COLO668 (cell line): Measurements from ENCODE around the gene FAM24B.

Experiments
- DNase-seq: peaks from one replicate; lab custom pipeline; 2025; ENCODE audit not compliant: unreplicated experiment; lab: John Stamatoyannopoulos, UW

The FAM24B gene

GRCh38 chr10:122828716-122829255 lies 50.6 kb downstream of the FAM24B start:
- DNase-seq, result no peak

- no peak for DNase-seq
These were observed 52.1 kb downstream of the FAM24B start for GRCh38 chr10:122827302-122827701.

GRCh38 chr10:122822973-122823690 lies 56.2 kb downstream of the FAM24B start:
- DNase-seq, result no peak

GRCh38 chr10:122821808-122822207 lies 57.6 kb downstream of the FAM24B start:
- no peak for DNase-seq

- DNase-seq, result no peak
These were observed 63.9 kb downstream of the FAM24B start for GRCh38 chr10:122815458-122815857.

GRCh38 chr10:122814493-122814892 lies 64.9 kb downstream of the FAM24B start:
- no peak for DNase-seq

- DNase-seq, result no peak
These were observed 66.6 kb downstream of the FAM24B start for GRCh38 chr10:122812751-122813150.

- DNase-seq, result no peak
These were observed 77.1 kb downstream of the FAM24B start for GRCh38 chr10:122802282-122802681.
